Upper lobe of left lung (tissue), 4 donors: ENCODE data around the gene OR51L1.

Source experiments
- CTCF ChIP-seq, 6 experiments: fragments of 450-650 bp in 4 of 6; fragments of 200-600 bp in 2 of 6; sonication (generic) in 2 of 6; IDR thresholded peaks; one replicate each; pipeline ENCODE4 v1.5.1; 2016 to 2019; ENCODE audit warnings: antibody characterized with exemption in 6 of 6
- EP300 ChIP-seq, 4 donors: sonication (generic); formaldehyde crosslinking; IDR thresholded peaks; one replicate each; pipeline ENCODE4 v1.5.1; 2017; ENCODE audit warnings: antibody characterized with exemption in 4 of 4, control low read depth in 2 of 4
- POLR2A ChIP-seq, 4 donors: fragments of 450-650 bp; IDR thresholded peaks; one replicate each; pipeline ENCODE4 v1.5.1; 2016 to 2017; ENCODE audit warnings: antibody characterized with exemption in 4 of 4, mild to moderate bottlenecking in 2 of 4
- POLR2AphosphoS5 ChIP-seq, 2 donors: sonication (generic); formaldehyde crosslinking; IDR thresholded peaks; one replicate each; pipeline ENCODE4 v1.5.1; 2017; ENCODE audit warnings: antibody characterized with exemption in 2 of 2

- no peak for TF ChIP-seq CTCF (IDR thresholded peaks at IDR 0.05)
- TF ChIP-seq POLR2AphosphoS5 (IDR thresholded peaks at IDR 0.05), result no peak
- no peak for TF ChIP-seq EP300 (IDR thresholded peaks at IDR 0.05)
- TF ChIP-seq POLR2A (IDR thresholded peaks at IDR 0.05), result no peak
These were observed 12.0 kb upstream of the OR51L1 start for GRCh38 chr11:4982678-4983077.
